Mesenteric fat pad (tissue), 1 donor: ENCODE measurements around the gene PPP2R2C. TPM values are rescaled to one million over a fixed set of nuclear protein-coding genes. Genes with fewer than 3 reads are reported as not detected.

Experiments used
- DNase-seq: peaks from one replicate; pipeline ENCODE4 v3.0.0-alpha.2; 2020; ENCODE audit warnings: low spot score
- total RNA-seq: library from RNA; stranded (reverse); fragmentation: NEBNext Ultra II Directional; extraction: Animal tissue kit (Norgen Biotek cat#: 25700); gene quantifications from one replicate; pipeline ENCODE4 v1.2.1, GENCODE V29; 2021
- donor health status: DM: yes; HTN: yes; CAD: no.

PPP2R2C gene
- total RNA-seq, 1 donor from 2014 or later, result 1.1 TPM

GRCh38 chr4:6313216-6313615, 159.2 kb downstream of the PPP2R2C start:
- DNase-seq, result no peak

- DNase-seq, result no peak
Observed at GRCh38 chr4:6309777-6310176, 162.6 kb downstream of the PPP2R2C start.

DNA sequence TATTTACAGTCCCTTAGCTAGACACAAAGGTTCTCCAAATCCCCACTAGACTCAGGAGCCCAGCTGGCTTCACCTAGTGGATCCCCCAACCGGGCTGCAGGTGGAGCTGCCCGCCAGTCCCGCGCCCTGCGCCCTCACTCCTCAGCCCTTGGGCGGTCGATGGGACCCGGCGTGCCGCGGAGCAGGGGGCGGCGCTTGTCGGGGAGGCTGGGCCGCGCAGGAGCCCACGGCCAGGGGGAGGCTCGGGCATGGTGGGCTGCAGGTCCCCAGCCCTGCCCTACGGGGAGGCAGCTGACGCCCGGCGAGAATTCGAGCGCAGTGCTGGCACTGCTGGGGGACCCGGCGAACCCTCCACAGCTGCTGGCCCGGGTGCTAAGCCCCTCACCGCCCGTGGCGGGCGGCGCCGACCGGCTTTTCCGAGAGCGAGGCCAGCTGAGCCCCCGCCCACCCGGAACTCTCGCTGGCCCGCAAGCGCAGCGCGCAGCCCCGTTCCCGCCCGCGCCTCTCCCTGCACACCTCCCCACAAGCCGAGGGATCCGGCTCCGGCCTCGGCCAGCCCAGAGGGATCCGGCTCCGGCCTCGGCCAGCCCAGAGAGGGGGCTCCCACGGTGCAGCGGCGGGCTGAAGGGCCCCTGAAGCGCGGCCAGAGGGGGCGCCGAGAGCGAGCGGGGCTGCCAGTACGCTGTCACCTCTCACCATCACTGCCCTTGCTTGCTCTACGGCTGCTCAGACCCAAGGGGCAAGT, 163.3 kb downstream of the PPP2R2C start:
- no peak for DNase-seq

GRCh38 chr4:6307891-6308290, 164.5 kb downstream of the PPP2R2C start:
- no peak for DNase-seq

- DNase-seq, result no peak
Observed at GRCh38 chr4:6307230-6307629, 165.2 kb downstream of the PPP2R2C start.

GRCh38 chr4:6306299-6306698, 166.1 kb downstream of the PPP2R2C start:
- no peak for DNase-seq

DNA sequence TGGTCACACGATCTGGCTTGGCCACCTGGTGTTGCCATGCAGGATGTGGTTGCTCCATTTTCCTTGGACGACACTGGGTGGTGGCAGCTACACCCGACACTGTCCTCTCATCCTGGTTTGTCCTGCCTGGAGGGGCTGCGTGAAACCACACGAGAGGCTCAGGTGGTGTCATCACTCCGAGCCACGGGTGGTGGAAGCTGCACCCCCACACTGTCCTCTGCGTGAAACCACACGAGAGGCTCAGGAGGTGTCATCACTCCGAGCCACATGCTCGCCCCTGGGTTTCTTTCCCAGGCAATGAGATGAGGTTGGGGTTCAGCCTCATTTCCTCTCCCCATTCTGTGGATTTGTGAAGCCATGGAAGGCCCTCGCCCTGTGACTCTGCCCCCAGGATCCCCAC, 168.5 kb downstream of the PPP2R2C start:
- DNase-seq, result no peak

DNA sequence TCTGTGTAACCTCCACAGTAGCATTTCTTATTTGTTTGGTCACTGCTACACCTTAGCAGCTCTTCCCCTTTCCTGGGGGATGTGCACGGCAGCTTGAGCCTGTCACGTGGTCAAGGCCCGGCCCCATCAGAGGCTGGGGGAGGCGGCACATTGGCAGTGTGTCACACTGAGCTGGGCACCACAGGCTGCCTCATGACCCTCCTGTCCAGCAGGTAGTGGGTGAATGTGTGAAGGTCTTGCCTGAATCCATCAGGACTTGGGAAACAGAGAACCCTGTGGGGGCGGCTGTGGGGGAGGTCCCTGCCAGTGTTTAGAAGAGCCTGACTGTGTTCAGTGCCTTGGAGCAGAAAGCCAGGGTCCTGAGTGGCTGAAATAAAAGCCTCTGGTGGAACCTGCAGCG, 169.5 kb downstream of the PPP2R2C start:
- DNase-seq, result no peak

DNA sequence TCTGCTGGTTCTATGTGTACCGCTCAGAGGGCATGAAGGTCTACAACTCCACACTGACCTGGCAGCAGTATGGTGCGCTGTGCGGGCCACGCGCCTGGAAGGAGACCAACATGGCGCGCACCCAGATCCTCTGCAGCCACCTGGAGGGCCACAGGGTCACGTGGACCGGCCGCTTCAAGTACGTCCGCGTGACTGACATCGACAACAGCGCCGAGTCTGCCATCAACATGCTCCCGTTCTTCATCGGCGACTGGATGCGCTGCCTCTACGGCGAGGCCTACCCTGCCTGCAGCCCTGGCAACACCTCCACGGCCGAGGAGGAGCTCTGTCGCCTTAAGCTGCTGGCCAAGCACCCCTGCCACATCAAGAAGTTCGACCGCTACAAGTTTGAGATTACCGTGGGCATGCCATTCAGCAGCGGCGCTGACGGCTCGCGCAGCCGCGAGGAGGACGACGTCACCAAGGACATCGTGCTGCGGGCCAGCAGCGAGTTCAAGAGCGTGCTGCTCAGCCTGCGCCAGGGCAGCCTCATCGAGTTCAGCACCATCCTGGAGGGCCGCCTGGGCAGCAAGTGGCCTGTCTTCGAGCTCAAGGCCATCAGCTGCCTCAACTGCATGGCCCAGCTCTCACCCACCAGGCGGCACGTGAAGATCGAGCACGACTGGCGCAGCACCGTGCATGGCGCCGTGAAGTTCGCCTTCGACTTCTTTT, 170.5 kb downstream of the PPP2R2C start:
- no peak for DNase-seq

DNA sequence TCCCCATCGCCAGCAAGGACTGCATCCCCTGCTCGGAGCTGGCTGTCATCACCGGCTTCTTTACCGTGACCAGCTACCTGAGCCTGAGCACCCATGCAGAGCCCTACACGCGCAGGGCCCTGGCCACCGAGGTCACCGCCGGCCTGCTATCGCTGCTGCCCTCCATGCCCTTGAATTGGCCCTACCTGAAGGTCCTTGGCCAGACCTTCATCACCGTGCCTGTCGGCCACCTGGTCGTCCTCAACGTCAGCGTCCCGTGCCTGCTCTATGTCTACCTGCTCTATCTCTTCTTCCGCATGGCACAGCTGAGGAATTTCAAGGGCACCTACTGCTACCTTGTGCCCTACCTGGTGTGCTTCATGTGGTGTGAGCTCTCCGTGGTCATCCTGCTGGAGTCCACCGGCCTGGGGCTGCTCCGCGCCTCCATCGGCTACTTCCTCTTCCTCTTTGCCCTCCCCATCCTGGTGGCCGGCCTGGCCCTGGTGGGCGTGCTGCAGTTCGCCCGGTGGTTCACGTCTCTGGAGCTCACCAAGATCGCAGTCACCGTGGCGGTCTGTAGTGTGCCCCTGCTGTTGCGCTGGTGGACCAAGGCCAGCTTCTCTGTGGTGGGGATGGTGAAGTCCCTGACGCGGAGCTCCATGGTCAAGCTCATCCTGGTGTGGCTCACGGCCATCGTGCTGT, 171.2 kb downstream of the PPP2R2C start:
- DNase-seq, result no peak

- DNase-seq, result no peak
Observed at GRCh38 chr4:6300359-6300758, 172.1 kb downstream of the PPP2R2C start.

DNA sequence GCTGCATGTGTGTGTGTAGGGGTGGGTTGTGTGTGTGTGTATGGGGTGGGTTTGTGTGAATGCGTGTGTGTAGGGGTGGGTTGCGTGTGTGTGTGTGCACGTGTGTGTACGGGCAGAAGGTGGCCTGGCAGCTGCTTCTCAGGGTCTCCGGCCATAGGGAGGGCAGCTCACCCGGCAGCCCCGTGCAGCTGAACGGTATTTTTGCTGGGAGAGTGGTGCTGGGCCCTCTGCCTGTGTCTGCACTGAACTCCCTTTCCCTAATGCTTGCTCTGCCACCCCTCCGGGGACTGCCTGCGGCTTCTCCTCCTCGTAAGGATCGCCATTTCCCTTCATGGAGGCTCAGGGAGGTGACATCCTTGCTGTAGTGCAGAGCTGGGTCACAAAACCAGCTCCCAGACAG, 172.5 kb downstream of the PPP2R2C start:
- DNase-seq, result no peak

GRCh38 chr4:6298852-6299251, 173.6 kb downstream of the PPP2R2C start:
- DNase-seq, result no peak

- no peak for DNase-seq
Observed at GRCh38 chr4:6298035-6298434, 174.4 kb downstream of the PPP2R2C start.

DNA sequence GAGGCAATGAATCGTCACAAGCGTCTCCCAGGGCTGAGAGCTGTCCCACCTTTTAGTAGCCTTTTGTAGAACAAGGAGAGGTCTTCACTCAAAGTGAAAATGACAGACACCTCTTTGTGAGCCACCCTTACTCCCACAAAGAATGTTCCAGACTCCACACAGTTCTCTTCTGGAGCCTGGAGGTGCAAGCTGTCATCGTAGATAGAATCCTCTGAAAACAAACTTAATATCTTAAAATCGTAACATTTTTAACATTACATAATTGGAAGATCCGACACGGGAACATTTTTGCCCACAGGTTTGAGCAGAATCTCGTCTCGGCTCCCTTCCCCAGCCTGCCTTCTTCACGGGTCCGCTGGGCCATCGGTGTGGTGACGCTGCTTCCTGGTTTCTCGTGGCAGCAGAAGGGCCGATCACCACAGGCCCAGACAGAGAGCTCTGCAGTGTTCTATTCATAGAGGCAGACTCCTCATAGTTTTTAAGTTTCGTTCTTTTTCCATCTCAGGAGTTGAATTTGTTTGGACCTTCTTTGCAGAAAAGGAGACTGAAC, 175.1 kb downstream of the PPP2R2C start:
- no peak for DNase-seq

GRCh38 chr4:6296026-6296425, 176.4 kb downstream of the PPP2R2C start:
- DNase-seq, result no peak

GRCh38 chr4:6295495-6295894, 176.9 kb downstream of the PPP2R2C start:
- no peak for DNase-seq

DNA sequence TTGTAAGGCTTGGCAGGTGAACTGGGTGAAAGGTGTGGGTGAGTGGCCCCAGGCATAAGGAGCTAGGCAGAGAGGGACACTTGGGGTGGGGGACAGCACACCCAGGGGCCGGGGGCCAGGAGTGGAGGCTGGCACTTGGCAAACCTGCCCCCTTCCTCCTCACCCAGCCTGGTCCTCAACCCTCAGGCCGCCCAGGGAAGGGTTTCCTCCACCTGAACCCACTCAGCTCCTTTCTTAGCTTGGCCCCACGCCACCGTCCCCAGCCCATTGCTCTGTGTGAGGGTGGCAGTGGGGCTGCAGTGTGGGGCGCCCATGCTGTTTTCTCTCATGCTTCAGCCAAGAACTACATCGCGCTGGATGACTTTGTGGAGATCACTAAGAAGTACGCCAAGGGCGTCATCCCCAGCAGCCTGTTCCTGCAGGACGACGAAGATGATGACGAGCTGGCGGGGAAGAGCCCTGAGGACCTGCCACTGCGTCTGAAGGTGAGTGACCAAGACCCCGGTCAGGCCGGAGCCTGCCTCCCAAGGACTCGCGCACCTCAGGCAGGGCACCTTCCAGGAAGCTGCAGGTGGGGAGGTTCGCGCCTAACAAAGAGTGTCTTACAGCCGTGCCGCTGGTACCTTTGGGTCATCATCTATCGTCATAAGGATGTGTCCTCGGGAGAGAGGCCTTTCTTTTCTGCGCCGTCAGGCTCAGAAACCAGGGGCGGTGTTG, 177.6 kb downstream of the PPP2R2C start:
- DNase-seq, result no peak

DNA sequence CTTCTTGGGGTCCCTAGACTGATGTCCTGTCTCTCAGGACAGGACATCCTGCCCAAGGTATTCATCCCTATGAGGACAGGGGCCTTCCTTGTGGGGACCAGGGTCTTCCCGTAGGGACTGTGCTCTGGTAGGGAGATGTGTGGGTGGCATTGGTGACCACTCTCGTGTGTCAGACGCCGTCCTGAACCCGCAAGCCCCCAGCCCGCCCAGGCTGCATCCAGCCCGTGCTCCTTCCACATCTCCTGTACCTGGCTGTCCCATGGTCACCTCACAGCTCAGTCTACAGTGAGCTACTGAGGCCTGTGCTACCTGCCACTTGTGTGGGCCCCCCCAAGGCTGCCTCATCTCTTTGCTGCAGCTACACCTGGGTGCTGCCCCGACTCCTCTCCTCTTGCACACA, 178.8 kb downstream of the PPP2R2C start:
- DNase-seq, result no peak

GRCh38 chr4:6293097-6293445, 179.3 kb downstream of the PPP2R2C start:
- DNase-seq, result no peak

DNA sequence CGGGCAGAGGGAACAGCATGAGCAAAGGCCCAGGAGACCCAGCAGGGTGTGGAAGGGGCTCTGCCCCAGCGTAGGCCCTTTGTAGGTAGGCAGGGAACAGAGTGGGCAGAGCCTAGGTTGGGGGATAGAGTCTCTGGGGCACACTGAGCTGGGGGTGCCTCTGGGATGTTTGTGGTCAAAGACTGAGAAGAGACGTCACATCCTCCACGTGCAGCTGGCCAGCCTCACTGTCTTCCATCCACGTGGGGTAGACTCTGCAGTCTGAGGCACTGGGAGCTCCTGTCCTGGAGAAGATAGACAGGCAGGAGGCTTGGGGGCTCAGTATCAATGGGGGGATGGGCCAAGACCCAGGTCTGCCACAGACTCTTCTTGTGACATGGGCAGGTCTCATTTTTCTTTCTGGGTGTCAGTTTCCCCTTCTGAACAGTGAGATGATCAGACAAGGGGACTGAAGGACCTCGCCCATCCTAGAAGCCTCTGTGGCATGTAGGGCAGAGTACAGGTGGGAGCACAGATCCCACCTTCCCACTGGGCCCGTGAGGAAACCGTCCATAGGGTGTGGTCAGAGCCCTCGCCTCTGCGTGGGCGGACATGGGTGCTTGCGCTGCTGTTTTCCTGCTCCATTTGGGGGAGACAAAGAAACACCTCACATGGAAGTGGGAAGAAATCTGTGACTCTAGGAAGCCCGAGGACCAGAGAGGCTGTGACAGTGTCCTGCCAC, 179.9 kb downstream of the PPP2R2C start:
- no peak for DNase-seq
